NCI-H1694 treated with DMSO at 0.1 percent for 48 hours (cell line): ENCODE results near the gene CD19.

Experiments
- DNase-seq: peaks from one replicate; lab custom pipeline; 2025; lab: John Stamatoyannopoulos, UW

Gene CD19

DNA sequence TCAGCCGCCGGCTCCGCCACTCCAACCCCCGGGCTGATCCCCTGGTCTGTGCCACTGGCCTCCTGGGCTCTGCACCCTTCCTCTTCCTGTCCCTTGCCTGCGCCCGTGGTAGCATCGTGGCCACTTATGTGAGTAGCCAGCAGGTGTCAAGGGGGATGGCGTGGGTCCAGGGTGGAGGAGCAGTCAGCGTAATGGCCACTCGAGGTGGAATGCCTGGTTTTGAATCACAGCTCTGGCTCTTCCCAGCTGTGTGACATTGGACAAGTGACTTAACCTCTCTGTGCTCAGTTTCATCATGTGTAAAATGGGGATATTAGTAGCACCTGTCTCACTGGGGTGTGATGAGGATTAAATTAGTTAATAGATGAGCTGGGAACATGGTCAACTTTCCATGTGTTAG is 50.6 kb downstream of the CD19 start:
- DNase-seq = no peak

DNA sequence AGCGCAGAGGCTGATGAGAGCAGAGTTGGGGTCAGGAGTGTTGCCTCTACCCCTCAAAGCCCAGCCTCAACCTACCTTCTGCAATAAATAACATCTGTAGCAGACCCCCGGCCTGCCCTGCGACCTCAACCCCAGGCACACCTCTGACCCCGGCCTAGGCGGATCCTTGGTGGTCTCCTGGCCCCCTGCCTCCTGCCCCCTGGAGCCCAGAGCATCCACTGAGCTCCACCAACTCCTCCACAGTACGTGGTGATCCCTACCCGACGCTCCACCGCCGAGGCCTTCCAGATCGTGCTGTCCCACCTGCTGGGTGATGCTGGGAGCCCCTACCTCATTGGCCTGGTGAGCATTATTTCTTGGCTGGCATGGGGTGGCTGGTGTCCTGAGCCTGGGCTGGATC is 51.2 kb downstream of the CD19 start:
- no peak for DNase-seq

DNA sequence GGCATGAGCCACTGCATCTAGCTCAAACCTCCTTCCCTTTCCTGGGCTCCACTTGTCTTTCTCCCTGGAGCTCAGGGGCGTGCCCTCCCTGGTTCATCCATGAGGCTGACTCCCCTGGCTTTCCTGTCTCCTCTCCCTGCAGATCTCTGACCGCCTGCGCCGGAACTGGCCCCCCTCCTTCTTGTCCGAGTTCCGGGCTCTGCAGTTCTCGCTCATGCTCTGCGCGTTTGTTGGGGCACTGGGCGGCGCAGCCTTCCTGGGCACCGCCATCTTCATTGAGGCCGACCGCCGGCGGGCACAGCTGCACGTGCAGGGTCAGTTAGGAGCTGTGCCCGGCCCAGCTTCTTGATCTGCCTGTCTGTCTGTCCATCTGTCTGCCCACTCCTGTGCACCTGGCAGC is 51.9 kb downstream of the CD19 start:
- no peak for DNase-seq

DNA sequence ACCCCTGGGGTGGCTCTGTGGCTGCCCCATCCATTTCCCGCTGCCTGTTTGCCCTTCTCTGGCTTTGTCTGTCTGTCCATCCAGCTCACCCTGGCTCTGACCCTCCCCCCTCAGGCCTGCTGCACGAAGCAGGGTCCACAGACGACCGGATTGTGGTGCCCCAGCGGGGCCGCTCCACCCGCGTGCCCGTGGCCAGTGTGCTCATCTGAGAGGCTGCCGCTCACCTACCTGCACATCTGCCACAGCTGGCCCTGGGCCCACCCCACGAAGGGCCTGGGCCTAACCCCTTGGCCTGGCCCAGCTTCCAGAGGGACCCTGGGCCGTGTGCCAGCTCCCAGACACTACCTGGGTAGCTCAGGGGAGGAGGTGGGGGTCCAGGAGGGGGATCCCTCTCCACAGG is 52.3 kb downstream of the CD19 start:
- no peak for DNase-seq

DNA sequence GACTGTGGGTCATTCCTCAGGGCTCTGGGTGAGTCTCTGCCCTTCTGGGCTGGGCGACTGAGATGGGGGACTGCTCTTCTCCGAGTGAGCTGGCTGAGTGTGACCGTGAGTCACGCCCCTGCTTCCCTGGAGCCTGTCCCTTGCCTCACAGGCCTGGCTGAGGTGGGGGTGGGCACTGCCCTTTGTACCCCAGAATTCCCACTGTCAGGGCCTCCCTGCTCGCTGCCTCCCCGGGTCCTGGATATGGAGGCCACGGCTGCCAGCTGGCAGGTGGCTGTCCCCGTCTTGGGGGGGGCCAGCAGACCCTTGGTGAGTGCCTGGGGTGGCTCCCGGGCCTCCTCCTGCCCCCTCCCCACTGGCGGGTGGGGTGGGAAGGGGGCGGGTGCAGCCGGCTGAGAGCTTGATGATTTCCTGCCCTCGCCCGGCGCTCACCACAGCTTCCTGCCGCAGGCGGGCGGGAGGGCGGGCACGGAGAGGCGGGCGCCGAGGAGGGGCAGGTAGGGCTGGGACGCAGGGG is 52.9 kb downstream of the CD19 start, which contains the start of gene LAT:
Gene LAT (plus strand): TSS at position 434 of the 517 bp plus-strand sequence. CDS start 366 bp downstream, outside the sequence.
- DNase-seq = no peak

DNA sequence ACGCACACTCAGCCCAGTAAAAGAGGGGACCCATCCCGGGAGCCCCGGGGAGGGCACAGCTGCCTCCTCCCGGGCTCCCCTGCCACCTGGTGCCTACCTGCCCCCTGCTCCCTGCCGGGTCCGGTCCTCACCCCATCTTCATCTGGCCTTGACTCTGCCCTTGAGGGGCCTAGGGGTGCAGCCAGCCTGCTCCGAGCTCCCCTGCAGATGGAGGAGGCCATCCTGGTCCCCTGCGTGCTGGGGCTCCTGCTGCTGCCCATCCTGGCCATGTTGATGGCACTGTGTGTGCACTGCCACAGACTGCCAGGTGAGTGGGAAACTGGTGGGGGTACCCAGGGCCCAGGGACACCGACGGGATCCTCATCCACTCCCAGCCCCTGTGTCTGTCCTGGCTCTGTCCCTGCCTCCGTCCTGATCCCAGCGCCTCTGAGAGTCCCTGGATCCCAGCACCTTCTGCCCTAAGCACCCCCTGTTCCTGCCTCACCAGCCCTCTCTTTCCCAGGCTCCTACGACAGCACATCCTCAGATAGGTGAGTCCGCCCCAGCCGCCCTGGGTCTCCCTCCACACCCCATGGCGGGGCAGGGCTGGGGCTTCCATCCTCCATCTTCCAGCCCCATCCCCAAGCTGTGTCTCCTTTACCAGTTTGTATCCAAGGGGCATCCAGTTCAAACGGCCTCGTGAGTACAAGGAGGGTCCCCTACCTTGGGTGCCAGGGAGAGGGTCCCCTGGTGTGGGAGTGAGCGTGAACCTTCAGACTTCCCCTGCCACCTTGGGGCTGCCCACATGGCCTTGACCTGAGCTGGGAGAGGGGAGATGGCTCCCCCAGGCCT is 53.7 kb downstream of the CD19 start:
- no peak for DNase-seq

DNA sequence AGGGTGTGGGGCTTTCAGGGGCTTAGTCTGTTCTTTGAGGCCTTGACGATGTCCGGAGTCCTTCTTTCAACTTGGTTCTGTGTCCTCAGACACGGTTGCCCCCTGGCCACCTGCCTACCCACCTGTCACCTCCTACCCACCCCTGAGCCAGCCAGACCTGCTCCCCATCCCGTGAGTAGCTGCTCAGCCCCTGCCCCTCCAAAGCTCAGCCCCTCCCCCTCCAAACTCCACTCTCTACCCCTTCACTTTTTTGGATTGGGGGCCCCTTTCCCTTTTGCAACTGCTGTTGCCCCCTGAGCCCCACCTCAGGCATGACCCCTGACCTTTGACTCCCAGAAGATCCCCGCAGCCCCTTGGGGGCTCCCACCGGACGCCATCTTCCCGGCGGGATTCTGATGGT is 54.3 kb downstream of the CD19 start:
- DNase-seq = no peak

DNA sequence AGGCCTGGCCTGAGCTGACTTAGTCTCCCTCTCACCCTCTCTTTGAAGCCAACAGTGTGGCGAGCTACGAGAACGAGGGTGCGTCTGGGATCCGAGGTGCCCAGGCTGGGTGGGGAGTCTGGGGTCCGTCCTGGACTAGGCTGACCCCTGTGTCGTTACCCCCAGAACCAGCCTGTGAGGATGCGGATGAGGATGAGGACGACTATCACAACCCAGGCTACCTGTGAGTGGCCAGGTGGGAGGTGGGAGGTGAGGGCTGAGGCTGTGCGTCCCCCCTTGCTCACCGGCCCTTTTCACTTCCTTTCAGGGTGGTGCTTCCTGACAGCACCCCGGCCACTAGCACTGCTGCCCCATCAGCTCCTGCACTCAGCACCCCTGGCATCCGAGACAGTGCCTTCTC is 54.7 kb downstream of the CD19 start:
- no peak for DNase-seq

DNA sequence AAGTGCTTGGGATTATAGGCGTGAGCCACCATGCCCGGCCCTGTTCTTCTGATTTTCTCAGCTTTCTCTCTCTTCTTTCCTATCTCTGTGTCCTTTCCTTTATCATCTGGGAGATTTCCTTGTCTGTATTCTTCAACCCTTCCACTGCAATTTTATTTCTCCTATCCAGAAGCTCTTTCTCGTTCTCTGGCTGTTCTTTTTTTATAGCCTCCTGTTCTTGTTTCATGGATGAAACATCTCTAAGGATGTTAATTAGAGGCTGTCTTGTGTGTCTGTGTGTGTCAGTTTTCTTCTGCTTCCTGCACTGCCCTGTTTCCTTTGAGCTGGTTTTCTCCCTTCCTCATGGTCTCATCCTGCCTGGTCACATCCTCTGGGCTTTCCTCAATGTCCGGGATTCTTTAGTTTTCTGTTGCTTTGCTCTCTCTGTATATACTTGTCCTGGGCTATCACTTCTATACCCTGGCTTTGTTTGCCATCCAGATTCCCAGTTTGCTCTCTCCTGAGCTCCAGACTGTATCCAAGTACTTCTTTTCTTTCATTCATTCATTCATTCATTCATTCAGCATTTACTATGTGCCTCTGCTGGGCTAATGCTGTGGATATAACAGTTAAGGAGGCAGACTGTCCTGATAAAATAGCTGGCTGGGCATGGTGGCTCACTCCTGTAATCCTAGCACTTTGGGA is 55.5 kb downstream of the CD19 start:
- DNase-seq = no peak
